Immature natural killer cell (primary cell): ENCODE measurements around the gene NRXN3. TPM values are rescaled to one million over a fixed set of nuclear protein-coding genes. Genes with fewer than 3 reads are reported as not detected.

ENCODE experiments used
- DNase-seq, 3 donors: peaks; one replicate each; pipeline ENCODE4 v3.0.0; 2022; ENCODE audit warnings: mixed read lengths in 1 of 3
- H3K27ac Mint-ChIP-seq, 6 donors: one replicate each; pipeline ENCODE4 v1.8.0; 2020; ENCODE audit warnings: mixed read lengths in 6 of 6, mild to moderate bottlenecking in 5 of 6, inconsistent platforms in 4 of 6, moderate library complexity in 3 of 6
- H3K27me3 Mint-ChIP-seq, 3 donors: one replicate each; pipeline ENCODE4 v1.8.0; 2020 to 2021; ENCODE audit warnings: low read depth in 3 of 3, mild to moderate bottlenecking in 3 of 3, mixed read lengths in 3 of 3, moderate library complexity in 3 of 3, inconsistent platforms in 1 of 3
- H3K36me3 Mint-ChIP-seq, 3 donors: one replicate each; pipeline ENCODE4 v1.8.0; 2020; ENCODE audit warnings: mixed read lengths in 3 of 3, inconsistent platforms in 2 of 3, mild to moderate bottlenecking in 2 of 3
- H3K4me1 Mint-ChIP-seq, 2 donors: one replicate each; pipeline ENCODE4 v1.8.0; 2020; ENCODE audit warnings: inconsistent platforms in 2 of 2, mild to moderate bottlenecking in 2 of 2, mixed read lengths in 2 of 2, moderate library complexity in 1 of 2
- H3K4me3 Mint-ChIP-seq, 5 donors: one replicate each; pipeline ENCODE4 v1.8.0; 2020; ENCODE audit warnings: mild to moderate bottlenecking in 5 of 5, mixed read lengths in 5 of 5, inconsistent platforms in 3 of 5, moderate library complexity in 3 of 5
- H3K9me3 Mint-ChIP-seq, 6 donors: one replicate each; pipeline ENCODE4 v1.8.0; 2020; ENCODE audit warnings: mild to moderate bottlenecking in 6 of 6, mixed read lengths in 6 of 6, inconsistent platforms in 4 of 6, moderate library complexity in 3 of 6
- polyA plus RNA-seq, 3 donors: library from polyadenylated mRNA; unstranded; fragments of 300-500 nt; fragmentation: Illumina TruSeq; gene quantifications; one replicate each; pipeline ENCODE4 v1.2.3, GENCODE V29; 2021

NRXN3 gene
- polyA plus RNA-seq, 3 donors from 2014 or later, result not detected

- Mint-ChIP-seq H3K4me1 (no peaks in the 10 kb centered on the region), H3K27me3 (peaks cover 1 to 2% (median 1%) of the 10 kb centered on the region in 3 donors), H3K9me3 (peaks cover 8 to 27% (median 17%) of the 10 kb centered on the region in 6 donors), H3K27ac (no peak overlapping the region), H3K4me3 (no peak overlapping the region), H3K36me3 (no peaks in the 10 kb centered on the region)
- no peak for DNase-seq
Observed at GRCh38 chr14:79421811-79422210, 1251.6 kb downstream of the NRXN3 start.

DNA sequence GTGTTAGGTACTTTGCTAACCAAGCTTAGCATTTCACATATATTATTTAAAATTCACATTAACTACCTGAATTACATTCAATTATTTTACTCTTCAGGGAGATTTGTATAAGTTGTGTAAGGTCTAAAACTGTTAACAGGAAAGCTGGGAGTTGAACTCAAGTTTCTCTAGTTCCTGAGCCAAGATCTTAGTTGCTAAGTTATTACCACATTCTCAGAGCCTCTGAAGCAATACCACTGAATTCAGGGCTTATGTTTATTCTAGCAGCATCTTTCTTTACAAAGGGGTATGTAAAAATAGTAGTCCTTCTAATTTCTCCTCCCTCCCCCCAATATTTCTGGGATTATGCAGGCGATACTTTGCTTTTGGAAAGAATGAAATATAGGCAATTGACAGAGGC is 1254.3 kb downstream of the NRXN3 start:
- Mint-ChIP-seq H3K27me3 (peaks cover 1 to 3% (median 2%) of the 10 kb centered on the region in 3 donors), H3K4me1 (no peaks in the 10 kb centered on the region), H3K36me3 (no peaks in the 10 kb centered on the region), H3K4me3 (no peak overlapping the region), H3K9me3 (peaks cover 4 to 35% (median 9%) of the 10 kb centered on the region in 6 donors), H3K27ac (no peak overlapping the region)
- no peak for DNase-seq

DNA sequence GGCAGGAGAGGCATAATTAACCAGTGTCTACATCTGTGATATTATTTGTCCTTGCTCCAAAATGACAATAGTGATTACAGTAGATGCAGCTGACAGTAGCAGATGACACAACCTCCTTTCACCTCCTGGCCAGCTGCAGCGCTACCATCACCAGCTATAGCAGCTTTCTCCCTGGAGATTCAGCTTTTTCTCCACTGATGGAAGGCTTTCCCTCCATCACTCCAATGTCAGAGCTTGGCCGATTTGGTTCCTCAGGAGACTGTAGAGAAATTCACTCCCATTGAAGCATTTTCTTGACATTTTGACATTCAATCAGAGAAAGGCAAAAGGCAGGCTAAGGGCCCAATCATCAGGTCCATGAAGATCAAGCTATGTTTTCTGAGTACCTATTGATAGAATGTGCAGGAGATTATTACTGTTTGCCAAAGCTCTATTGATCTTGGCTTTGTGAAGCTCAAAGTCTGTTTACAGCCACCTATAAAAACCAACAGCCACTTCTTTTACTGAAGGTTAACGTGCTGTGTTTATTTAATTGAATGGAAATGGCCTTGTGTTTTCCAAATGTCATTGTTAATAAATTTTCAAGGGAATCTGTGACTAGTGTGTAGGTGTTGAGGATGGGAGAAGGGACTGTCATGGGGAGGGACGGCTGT is 1256.1 kb downstream of the NRXN3 start:
- Mint-ChIP-seq H3K4me3 (no peak overlapping the region), H3K27me3 (peaks cover 1 to 3% (median 2%) of the 10 kb centered on the region in 3 donors), H3K36me3 (no peaks in the 10 kb centered on the region), H3K4me1 (no peaks in the 10 kb centered on the region), H3K27ac (no peak overlapping the region), H3K9me3 (peaks cover 4 to 29% (median 9%) of the 10 kb centered on the region in 6 donors)
- no peak for DNase-seq

DNA sequence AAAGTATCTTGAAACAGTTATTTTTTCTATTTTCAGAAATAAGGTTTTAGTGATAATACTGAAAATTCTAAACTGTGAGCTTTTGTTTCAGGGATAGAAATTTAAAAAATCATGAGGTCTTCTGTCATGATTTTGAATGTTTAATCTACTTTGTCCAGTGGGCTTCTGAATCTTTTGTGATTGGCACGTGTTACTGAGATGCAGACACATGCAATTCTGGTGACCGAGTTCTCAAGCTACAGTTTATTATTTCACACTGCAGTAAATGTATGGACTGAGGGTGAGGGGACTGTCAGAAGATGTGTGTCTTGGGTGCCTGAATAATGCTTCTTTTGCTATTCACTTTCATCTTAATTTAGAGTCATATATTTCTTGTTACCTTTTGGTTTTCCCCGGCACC is 1262.5 kb downstream of the NRXN3 start:
- Mint-ChIP-seq H3K27me3 (peaks cover 0 to 1% (median 0%) of the 10 kb centered on the region in 3 donors), H3K4me1 (no peaks in the 10 kb centered on the region), H3K4me3 (no peak overlapping the region), H3K36me3 (no peaks in the 10 kb centered on the region), H3K9me3 (peaks cover 0 to 28% (median 12%) of the 10 kb centered on the region in 6 donors), H3K27ac (no peak overlapping the region)
- no peak for DNase-seq

GRCh38 chr14:79436335-79436734 is 1266.2 kb downstream of the NRXN3 start:
- peaks cover 0 to 20% (median 11%) of the 10 kb centered on the region in 6 donors for H3K9me3 Mint-ChIP-seq
- no peak overlapping the region for H3K27ac Mint-ChIP-seq
- H3K27me3 Mint-ChIP-seq, result no peaks in the 10 kb centered on the region
- H3K4me3 Mint-ChIP-seq, result no peak overlapping the region
- no peaks in the 10 kb centered on the region for H3K4me1 Mint-ChIP-seq
- H3K36me3 Mint-ChIP-seq, result no peaks in the 10 kb centered on the region
- DNase-seq, result no peak

DNA sequence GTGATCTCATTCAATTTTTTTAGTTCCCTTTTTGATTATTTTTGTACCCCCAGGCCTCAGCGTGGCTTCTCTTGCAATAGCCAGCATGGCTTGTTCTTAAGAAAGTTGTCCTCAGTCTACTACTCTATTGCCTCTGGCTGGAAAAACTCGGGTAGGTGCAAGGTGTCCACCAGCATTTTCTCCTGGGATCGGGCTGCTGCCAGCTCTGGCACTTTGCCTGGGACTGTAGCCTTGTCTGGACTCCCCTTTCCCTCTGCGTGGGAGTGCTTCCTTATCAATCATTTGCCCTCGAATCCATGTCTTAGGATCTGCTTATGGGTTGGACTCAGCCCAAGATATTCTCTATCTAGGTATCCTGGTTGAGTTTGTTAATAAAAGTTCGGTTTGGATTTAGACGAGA is 1267.8 kb downstream of the NRXN3 start:
- no peak for DNase-seq
- Mint-ChIP-seq H3K4me1 (no peaks in the 10 kb centered on the region), H3K4me3 (no peak overlapping the region), H3K9me3 (peaks cover 0 to 22% (median 13%) of the 10 kb centered on the region in 6 donors), H3K27me3 (no peaks in the 10 kb centered on the region), H3K27ac (no peak overlapping the region), H3K36me3 (no peaks in the 10 kb centered on the region)

DNA sequence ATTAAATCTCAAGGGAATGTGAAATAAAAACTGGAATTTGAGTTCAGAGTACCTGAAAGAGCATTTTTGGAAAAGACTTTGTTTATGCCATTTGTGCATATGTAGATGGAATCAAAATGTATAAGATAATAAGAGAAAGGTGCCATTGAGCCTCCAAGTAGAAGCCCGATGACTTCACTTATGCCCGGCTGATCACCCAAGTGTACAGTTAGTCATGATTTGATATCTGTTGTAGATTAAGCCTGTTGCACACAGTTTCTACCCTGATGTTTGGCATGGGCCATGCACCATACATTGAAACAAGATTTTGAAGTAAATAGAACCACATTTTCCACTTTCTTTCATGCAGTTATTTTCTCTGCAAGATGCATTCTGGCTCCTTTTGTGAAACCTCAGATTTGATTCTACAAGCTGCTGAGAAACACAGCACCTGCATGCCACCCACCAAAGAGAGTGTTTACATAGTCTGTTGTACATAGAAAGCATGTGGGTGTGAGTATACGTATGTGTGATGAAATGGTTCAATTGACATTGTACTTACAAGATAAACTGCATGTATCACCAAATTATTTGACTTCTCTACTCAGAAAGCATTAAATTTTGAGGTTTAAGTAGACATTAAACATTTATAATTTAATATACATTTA is 1268.6 kb downstream of the NRXN3 start:
- Mint-ChIP-seq H3K36me3 (no peaks in the 10 kb centered on the region), H3K9me3 (peaks cover 0 to 24% (median 15%) of the 10 kb centered on the region in 6 donors), H3K4me3 (no peak overlapping the region), H3K27me3 (no peaks in the 10 kb centered on the region), H3K4me1 (no peaks in the 10 kb centered on the region), H3K27ac (no peak overlapping the region)
- DNase-seq, result no peak

DNA sequence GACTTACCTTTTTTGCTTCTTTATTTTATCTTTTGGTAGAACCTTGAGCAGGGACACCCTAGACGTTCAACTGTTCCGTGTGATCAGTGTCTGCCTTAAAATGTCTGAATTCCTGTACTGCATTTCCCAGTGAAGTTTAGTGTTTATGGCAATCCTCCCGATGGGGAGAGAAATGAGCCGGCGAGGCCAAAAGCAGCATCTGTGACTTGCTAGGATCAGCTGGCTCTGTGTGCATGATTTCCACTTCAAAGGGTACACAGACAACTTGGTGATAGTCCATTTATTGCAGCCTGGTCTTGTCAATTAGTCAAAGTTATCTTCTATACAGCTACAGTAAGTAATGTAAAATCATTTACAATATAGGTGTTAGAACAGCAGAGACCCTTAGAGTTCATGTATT is 1272.6 kb downstream of the NRXN3 start:
- H3K9me3 Mint-ChIP-seq, result peaks cover 0 to 19% (median 8%) of the 10 kb centered on the region in 6 donors
- no peak for DNase-seq
- H3K36me3 Mint-ChIP-seq, result no peaks in the 10 kb centered on the region
- no peaks in the 10 kb centered on the region for H3K4me1 Mint-ChIP-seq
- peaks cover 0 to 1% (median 0%) of the 10 kb centered on the region in 3 donors for H3K27me3 Mint-ChIP-seq
- no peak overlapping the region for H3K4me3 Mint-ChIP-seq
- no peak overlapping the region for H3K27ac Mint-ChIP-seq

- no peaks in the 10 kb centered on the region for H3K36me3 Mint-ChIP-seq
- H3K9me3 Mint-ChIP-seq, result peaks cover 3 to 24% (median 9%) of the 10 kb centered on the region in 6 donors
- no peak for DNase-seq
- H3K4me1 Mint-ChIP-seq, result no peaks in the 10 kb centered on the region
- no peak overlapping the region for H3K4me3 Mint-ChIP-seq
- peaks cover 0 to 1% (median 0%) of the 10 kb centered on the region in 3 donors for H3K27me3 Mint-ChIP-seq
- H3K27ac Mint-ChIP-seq, result no peak overlapping the region
Observed at GRCh38 chr14:79443602-79444001, 1273.4 kb downstream of the NRXN3 start.

DNA sequence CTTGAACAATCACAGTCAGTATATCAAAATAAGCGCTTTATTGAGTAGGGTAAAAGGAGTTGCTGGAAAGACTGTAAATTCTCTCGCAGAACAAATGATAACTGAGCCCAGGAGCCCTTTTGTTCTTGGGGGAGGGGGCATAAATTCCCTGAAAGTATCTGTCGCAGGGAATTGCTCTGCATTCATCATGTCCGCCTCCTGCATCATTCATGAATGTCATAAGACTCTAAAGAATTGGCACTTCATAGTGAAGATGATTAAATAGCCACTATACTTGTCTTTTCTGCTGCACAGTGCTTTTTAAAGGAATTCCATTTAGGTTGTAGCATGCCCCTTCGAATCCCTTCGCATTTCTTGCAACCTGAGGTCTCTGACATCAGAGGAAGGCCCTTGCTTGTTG is 1278.8 kb downstream of the NRXN3 start:
- no peak for DNase-seq
- H3K27ac Mint-ChIP-seq, result no peak overlapping the region

DNA sequence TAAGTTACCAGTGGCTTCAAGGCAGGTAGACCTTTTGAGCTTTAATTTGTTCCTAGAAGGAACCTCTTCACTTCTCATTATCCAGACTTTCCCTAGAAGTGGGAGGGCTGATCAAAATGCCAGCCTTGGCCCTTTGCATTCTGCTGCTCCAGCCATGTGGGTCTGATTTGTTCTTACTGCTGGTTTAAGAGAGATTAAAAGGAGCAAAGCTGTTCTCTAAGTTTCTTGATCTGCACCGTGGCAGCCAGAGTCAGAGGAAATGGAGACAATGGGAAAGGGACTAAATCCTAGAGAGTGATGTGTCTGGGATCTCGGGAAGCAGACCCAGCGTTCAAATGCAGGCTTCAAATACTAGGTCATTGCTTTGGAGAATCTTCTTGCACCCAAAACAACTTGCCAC is 1281.4 kb downstream of the NRXN3 start:
- H3K4me3 Mint-ChIP-seq, result no peak overlapping the region
- peaks cover 5 to 31% (median 9%) of the 10 kb centered on the region in 6 donors for H3K9me3 Mint-ChIP-seq
- H3K27ac Mint-ChIP-seq, result no peak overlapping the region
- H3K27me3 Mint-ChIP-seq, result peaks cover 0 to 2% (median 0%) of the 10 kb centered on the region in 3 donors
- no peaks in the 10 kb centered on the region for H3K4me1 Mint-ChIP-seq
- peaks cover 0 to 3% (median 0%) of the 10 kb centered on the region in 3 donors for H3K36me3 Mint-ChIP-seq
- no peak for DNase-seq

More for the DNA sequence above, 1278.8 kb downstream of the NRXN3 start:
- H3K36me3 Mint-ChIP-seq, result peaks cover 0 to 3% (median 0%) of the 10 kb centered on the region in 3 donors
- peaks cover 5 to 28% (median 12%) of the 10 kb centered on the region in 6 donors for H3K9me3 Mint-ChIP-seq
- H3K27me3 Mint-ChIP-seq, result peaks cover 0 to 2% (median 1%) of the 10 kb centered on the region in 3 donors
- H3K4me3 Mint-ChIP-seq, result no peak overlapping the region
- no peaks in the 10 kb centered on the region for H3K4me1 Mint-ChIP-seq

DNA sequence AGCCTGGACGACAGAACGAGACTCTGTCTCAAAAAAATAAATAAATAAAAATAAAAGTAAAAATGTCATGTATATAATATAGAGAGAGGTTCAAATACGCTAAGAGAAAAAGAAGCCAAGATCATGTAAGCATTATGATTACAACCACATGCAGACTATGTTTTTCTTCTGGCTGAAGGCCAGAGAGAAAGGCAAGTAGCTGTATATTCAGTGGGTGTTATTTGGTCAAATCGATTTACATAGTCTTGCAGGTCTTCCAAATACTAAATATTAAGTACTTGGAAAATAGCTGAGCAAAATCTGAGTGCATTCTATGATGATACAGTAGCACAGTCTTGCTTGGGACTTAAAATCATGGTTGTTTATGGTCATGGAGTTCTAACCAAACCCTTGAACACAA is 1283.1 kb downstream of the NRXN3 start:
- H3K27me3 Mint-ChIP-seq, result peaks cover 0 to 2% (median 0%) of the 10 kb centered on the region in 3 donors
- no peaks in the 10 kb centered on the region for H3K4me1 Mint-ChIP-seq
- no peak overlapping the region for H3K4me3 Mint-ChIP-seq
- DNase-seq, result no peak
- peaks cover 1 to 37% (median 6%) of the 10 kb centered on the region in 6 donors for H3K9me3 Mint-ChIP-seq
- no peak overlapping the region for H3K27ac Mint-ChIP-seq
- peaks cover 0 to 3% (median 0%) of the 10 kb centered on the region in 3 donors for H3K36me3 Mint-ChIP-seq

DNA sequence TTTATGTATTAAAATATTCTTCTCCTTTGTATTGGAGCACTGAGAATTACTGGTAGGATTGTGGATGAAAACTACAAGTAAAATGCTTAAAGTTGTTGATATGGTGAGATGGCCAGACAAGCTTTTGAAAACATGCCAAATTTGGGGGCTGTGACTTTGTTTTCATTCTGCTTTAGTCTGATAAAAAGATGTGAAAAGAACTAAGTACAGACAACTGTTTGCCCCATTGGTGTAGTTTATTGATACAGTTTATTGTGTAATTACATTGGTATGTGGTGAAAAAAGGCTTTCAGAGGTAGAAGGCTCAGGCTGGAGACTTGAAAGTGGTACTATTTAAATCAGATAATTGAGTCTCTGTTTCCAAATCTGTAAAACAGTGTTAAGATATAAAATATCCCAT is 1294.3 kb downstream of the NRXN3 start:
- H3K27me3 Mint-ChIP-seq, result no peaks in the 10 kb centered on the region
- DNase-seq, result no peak
- H3K9me3 Mint-ChIP-seq, result peaks cover 0 to 12% (median 3%) of the 10 kb centered on the region in 6 donors
- no peaks in the 10 kb centered on the region for H3K36me3 Mint-ChIP-seq
- no peak overlapping the region for H3K4me3 Mint-ChIP-seq
- H3K27ac Mint-ChIP-seq, result no peak overlapping the region
- no peaks in the 10 kb centered on the region for H3K4me1 Mint-ChIP-seq

GRCh38 chr14:79465651-79466050 is 1295.5 kb downstream of the NRXN3 start:
- H3K4me1 Mint-ChIP-seq, result no peaks in the 10 kb centered on the region
- H3K36me3 Mint-ChIP-seq, result no peaks in the 10 kb centered on the region
- DNase-seq, result no peak
- peaks cover 0 to 14% (median 4%) of the 10 kb centered on the region in 6 donors for H3K9me3 Mint-ChIP-seq
- H3K4me3 Mint-ChIP-seq, result no peak overlapping the region
- no peaks in the 10 kb centered on the region for H3K27me3 Mint-ChIP-seq
- no peak overlapping the region for H3K27ac Mint-ChIP-seq
